Measurements from ENCODE around the gene OOSP1. TPM values are rescaled to one million over a fixed set of nuclear protein-coding genes. Genes with fewer than 3 reads are reported as not detected.
"Not testable (repeated sequence)": the region's sequence is repeated elsewhere in the genome, so short reads cannot be mapped to it uniquely, and the experiment has no call there.

OOSP1 gene
- total RNA-seq, 1 donor from 2014 or later, result not detected

DNA sequence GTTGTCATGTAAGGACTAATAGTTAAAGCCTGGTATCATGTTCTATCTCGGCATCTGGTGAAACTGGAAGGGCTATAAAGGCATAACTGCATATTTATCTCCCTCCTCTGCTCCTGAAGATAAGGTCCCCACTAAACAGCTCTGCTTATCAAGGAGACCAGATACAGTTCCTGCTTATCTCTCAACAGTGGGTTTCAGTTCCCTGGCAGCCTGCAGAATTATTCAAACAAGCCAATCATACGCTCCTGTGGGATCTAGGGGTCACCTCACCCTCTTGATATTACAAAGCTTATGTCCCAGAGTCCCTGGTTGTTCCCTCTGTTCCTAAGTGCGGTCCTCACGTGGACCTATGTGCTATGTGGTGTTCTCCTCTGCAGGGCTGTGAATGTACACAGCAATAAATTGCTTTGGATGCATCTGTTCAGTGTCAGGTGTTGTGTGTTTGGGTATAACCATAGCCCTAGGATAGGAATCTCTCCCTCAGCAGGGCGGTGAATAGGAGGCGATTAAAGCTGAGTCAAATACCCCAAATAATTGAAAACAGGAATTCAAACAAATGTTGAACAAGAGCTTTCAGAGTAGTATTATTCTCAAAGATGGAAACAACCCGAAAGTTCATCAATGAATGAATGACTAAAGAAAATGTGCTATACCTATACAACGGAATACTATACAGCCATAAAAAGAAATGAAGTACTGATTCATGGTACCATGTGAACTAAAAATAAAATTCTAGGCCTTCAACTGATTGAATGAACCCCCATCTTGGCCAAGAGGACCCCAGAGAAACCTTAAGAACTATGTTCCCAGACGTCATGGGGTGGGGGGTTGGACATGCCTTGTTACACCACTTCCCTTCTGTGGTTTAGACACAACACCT, 22.5 kb downstream of the OOSP1 start:
- no peak for DNase-seq (ENCODE audit: low spot score)

DNA sequence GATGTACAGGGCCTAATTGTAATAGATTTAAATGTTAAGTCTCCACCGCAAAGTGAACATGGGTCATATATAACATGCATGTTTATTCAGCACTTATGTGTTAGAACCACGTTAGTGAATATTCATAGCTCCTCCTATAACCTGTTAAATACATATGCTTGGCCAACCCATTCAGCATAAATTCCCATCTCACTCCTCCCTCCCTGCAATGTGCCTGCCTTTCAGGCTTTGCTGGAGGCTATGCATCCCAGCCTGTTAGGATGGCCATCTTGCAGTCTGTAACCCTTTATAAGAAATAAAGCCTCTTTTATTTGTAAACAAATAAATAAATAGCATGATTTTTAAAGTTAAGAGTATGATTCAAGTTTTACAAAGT, 23.9 kb downstream of the OOSP1 start:
- no peak for DNase-seq (ENCODE audit: low spot score)

DNA sequence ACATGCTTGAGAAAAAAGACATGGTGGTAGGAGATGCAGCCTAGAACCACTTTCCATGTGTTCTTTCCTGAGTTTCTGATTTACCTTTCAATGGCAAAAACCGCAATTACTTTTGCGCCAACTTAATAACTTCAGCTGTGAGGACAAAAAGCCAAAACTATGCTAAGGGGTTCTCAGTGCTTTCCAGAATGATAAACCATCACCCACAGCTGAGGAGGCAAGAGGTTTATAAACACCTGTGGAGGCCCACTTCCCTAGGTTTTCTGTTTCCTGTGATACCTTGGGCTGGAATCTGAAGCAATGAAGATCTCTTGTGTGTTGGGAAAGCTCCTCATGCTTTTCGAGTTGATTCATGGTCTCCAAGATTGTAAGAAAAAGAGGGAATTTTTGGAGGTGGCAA, 25.5 kb downstream of the OOSP1 start, which contains the start of gene OOSP4A:
OOSP4A (plus strand) TSS at position 301 of the 400 bp plus-strand sequence; CDS start at position 301, 0 bp downstream.
- no peak for DNase-seq (ENCODE audit: low spot score)

DNA sequence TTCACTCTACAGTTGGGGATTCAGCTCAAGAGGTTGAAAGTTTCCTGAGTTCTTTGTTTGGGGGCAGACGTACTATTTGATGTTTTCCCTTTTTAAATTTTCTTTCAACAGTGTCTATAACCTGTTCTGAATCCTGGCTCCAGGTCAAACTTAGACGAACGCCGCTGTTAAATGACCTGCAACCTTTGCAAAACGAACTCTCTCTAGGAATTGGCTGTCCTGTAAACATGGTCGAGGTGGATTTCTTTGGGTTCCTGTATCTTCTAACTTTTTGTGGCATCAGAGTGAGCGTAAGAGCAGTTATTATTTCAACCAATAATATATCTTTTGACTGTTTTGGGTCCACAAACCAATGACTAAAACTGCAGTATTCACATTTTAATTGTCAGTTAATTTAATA, 27.2 kb downstream of the OOSP1 start:
- DNase-seq (ENCODE audit: low spot score), result no peak

DNA sequence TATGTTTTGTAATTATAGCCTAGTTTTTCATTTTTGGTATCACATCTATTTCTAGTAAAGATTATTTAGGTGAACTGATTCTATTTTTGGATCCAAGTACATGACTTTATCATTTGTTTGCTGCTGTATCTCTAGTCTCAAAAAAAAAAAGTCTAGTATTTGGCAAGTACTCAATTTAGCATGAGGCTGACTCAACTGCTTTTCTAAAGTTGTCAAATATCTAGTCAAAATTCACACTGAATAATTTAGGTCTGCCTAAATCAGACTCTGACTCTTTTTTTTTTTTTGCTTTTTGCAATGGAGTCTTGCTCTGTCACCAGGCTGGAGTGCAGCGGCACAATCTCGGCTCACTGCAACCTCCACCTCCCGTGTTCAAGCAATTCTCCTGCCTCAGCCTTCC, 28.0 kb downstream of the OOSP1 start:
- no peak for DNase-seq (ENCODE audit: low spot score)

DNA sequence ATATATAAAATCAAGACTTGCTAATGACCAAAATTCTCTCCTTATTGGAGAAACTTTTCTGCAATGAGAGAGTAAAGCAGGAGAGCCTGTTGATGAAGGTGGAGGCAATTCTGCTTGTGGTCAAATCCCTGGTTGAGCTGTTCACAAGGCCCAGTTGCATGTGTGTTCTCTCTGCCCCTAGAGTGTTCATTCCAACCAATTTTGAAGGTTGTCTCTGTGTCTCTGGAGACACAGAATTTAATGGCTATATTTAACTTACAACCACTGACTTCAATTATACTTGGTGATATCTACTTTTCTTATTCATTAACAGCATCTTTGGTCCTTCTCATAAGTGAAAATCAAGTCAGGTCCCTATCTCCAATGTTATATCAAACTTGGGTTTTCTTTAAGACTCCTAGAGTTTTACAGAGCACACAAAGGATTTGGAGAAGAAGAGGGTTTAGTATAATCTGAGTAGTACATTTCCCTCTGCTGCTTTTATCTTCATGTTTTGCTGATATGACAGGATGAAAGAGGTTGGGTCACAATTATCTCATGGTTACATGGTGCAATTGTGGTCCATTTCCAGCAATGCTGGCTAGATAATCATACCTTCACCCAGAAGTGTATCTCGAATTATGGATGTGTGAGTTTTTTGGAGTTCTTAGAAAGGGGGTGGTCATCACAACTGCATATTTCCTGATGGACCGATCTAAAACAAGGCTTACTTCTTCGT, 29.6 kb downstream of the OOSP1 start:
- DNase-seq (ENCODE audit: low spot score), result no peak

DNA sequence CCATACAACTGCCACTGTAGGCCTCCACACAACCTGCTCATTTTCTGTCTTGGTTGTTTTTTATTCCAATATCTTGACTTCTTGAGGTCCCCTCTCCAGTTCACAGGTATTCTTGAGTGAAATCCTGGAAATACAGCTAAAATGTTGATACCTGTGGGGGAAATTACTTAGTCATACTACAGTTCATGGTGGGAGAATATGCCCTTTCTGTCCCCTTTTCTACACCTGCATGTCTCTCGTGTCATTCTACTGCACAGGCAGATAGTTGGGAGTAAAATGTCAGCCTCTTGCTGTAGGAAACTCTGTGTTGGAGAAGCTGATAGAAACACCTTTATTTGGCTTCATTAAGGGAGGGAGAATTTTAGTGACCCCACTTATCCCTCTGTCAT, 30.2 kb downstream of the OOSP1 start:
- no peak for DNase-seq (ENCODE audit: low spot score)

DNA sequence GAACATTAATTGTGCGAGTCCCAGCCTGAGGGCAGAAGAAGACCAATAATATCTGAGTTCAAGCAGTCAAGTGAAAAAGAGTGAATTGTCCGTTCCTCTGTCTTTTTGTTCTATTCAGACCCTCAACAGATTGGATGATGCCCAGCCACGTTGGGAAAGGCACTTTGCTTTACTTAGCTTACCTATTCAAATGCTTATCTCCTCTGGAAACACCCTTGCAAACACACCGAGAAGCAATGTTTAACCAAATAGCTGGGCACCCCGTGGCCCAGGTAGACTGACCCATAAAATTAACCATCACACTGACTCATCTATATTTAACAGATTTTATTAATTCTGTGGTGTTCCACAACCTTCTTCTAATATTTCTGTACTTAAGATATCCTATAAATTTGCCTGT, 34.9 kb downstream of the OOSP1 start:
- DNase-seq (ENCODE audit: low spot score), result no peak

DNA sequence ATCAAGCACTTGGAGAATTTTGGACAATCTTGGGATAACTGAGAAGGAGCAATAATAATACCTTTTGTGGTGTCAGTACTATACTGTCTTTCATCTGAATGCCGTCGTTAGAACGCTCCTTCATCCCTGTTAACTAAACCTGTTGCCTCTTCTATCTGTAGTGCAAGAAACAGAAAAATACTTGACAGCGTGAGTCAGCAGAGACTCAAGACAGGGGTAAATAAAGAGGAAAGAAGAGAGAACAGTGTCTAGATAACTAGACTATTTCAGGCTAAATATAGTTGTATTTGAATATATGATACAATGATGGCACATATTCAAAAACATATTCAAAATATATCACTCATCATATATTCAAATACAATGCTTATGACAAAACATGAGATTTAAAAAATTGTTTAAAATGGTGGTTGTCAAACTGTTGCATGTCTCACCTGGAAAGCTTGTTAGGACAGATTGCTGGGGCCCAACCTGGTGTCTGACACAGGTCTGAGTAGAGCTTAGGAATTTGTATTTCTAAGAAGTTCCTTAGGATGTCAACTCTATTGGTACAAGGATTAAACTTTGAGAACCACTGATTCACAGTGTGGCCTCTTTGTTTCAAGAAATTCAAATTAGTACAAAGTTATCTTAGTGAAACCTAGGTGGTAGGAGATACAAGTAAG, 43.0 kb downstream of the OOSP1 start:
- no peak for DNase-seq (ENCODE audit: low spot score)

DNA sequence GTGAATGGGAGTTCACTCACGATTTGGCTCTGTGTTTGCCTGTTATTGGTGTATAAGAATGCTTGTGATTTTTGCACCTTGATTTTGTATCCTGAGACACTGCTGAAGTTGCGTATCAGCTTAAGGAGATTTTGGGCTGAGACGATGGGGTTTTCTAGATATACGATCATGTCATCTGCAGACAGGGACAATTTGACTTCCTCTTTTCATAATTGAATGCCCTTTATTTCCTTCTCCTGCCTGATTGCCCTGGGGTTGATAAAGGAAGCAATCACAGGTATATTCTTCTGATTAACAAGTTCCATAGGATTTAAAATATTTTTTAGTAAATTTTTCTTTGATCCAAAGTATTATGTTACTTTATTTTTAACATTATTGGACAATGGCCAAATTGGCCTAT, 43.8 kb downstream of the OOSP1 start:
- not testable (repeated sequence) for DNase-seq (ENCODE audit: low spot score)

DNA sequence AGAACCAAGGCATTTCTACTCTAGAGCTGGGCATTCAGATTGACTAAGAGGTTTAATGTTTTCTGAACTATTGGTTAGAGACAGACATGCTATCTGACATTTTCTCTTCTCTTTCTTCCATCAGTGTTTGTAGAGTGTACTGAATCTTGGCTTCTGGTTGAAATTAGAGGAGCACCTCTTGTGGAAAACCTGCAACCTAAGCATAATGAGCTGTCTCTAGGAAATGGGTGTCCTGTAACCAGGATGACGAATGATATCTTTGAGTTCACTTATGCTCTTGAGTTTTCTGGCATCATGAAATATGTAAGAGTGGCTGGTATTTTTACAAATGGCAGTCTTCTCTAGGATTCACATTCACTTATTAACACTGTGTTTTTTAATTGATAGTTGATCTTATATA, 45.0 kb downstream of the OOSP1 start:
- DNase-seq (ENCODE audit: low spot score), result no peak

DNA sequence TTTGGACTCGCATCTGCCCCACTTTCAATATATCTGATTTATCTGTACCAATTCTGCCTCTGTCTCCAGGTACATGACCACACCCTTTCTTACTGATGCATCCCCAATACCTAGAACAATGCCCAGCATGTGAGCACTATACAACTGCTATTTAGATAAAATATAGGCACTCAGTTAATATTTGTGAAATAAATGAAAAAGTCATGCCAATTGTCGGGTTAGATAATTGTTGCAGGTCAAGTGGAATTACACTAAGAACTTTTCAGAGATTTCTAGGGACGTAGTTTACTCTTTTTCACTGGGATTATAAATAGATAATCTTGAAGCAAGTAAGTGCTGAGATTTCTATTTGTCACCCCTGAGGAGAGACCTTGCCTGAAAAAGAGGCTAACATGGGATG, 46.1 kb downstream of the OOSP1 start:
- no peak for DNase-seq (ENCODE audit: low spot score)

DNA sequence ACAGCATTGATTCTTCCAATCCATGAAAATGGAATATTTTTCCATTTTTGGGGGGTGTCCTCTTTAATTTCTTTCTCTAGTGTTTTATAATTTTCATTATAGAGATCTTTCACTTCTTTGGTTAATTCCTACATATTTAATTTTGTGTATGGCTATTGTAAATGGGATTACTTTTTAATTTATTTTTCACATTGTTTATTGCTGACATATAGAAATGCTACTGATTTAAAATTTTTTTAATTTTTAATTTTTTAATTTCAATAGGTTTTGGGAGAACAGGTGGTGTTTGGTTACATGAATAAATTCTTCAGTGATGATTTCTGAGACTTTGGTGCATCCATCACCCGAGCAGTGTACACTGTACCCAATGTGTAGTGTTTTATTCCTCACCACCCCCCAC, 52.2 kb downstream of the OOSP1 start:
- DNase-seq (ENCODE audit: low spot score), result no peak

DNA sequence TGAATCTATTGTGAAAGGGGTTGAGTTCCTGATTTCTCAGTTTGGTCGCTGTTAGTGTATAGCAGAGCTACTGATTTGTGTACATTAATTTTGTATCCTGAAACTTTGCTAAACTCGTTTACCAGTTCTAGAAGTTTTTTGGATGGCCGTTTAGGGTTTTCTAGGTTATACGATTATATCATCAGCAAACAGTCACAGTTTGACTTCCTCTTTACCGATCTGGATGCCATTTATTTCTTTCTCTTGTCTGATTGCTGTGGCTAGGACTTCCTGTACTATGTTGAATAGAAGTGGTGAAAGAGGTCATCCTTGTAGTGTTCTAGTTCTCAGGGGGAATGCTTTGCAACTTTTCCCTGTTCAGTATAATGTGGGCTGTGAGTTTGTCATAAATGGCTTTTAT, 54.2 kb downstream of the OOSP1 start:
- DNase-seq (ENCODE audit: low spot score), result no peak

DNA sequence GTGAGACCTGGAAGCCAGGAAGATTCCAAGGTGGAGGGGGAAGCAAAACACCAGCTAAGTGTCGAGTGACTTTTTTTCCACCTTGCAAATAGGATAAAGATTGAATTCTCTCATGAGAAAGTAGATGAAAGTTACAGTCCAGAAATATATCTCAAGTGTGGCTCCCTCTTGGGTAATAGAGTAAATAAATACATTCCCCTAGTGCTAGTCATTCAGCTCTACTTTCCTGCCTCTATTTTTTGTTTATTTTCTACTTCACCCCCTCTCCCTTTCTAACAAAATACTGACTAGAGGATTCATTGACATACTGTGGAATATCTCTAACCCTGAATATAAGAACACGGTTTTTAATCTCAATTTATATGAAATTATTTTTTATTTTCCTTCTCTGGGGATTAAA, 59.6 kb downstream of the OOSP1 start:
- DNase-seq (ENCODE audit: low spot score), result no peak

DNA sequence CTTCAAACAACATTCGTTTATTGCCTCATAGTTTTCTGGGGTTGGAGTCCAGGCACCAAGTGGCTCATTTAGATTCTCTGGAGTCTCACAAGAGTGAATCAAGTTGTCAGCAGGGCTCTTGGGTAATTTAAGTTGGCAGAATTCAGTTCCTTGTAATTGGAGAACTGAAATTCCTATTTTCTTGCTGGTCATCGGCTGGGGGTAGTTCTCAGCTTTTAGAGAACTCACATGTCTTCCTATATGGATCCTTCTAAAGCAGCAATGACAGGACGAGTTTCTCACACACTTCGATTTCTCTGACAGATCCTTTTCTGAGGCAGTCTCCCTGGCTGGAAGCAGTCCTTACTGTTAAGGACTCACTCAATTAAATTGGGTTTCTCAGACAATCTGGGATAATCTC, 61.5 kb downstream of the OOSP1 start:
- no peak for DNase-seq (ENCODE audit: low spot score)

DNA sequence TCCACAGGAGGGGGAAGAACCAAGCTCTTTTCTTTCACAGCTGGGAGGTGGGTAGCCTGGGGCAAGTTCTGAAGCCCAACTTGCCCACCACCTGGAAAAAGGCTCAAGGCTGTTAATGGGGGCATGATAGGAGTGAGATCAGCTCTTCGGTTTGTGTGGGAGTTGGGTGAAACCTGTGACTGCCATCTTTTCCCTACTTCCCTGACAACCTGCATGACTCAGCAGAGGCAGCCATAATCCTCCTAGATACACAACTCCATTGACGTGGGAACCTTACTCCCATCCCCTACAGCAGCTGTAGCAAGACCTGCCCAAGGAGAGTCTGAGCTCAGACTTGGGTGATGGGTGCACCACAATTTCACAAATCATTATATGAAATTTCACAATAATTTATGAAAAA, 65.5 kb downstream of the OOSP1 start:
- no peak for DNase-seq (ENCODE audit: low spot score)

DNA sequence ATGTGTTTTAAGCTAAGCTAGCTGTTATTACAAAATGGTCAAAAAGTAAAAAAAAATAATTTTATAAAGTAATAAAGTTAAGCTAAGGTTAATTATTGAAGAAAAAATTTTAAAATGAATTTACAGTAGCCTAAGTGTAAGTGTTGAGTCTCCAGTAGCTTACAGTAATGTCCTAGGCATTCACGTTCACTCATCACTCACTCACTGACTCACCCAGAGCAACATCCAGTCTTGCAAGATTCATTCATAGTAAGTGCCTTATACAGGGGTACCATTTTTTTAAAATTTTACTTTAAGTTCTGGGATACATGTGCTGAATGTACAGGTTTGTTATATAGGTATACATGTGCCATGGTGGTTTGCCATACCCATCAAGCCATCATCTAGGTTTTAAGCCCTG, 67.1 kb downstream of the OOSP1 start:
- DNase-seq (ENCODE audit: low spot score), result no peak

Measured in mucosa of gallbladder (tissue), 1 donor.